ENCODE measurements around the gene ANXA2R. TPM values are rescaled to one million over a fixed set of nuclear protein-coding genes. Genes with fewer than 3 reads are reported as not detected.

ANXA2R gene
- total and polyA plus RNA-seq, 2 of the 13 experiments (the other 11 are each of a cell fraction or from before 2014, with no cell fraction given): 0.95 to 1.3 TPM

GRCh38 chr5:43042626-43043399, 2.7 kb upstream of the ANXA2R start (continued):
- TF ChIP-seq, protein P1, sequence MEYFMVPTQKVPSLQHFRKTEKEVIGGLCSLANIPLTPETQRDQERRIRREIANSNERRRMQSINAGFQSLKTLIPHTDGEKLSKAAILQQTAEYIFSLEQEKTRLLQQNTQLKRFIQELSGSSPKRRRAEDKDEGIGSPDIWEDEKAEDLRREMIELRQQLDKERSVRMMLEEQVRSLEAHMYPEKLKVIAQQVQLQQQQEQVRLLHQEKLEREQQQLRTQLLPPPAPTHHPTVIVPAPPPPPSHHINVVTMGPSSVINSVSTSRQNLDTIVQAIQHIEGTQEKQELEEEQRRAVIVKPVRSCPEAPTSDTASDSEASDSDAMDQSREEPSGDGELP (IDR thresholded peaks at IDR 0.05; ENCODE audit: borderline replicate concordance, low read depth): peak; percentile 61; the same call in 1 of the 2 replicates
- TF ChIP-seq CERS6 (CRISPR knock-in tag; IDR thresholded peaks at IDR 0.05) (no peak), MBNL3 (CRISPR knock-in tag; conservative IDR thresholded peaks at IDR 0.05) (no peak), ZNF24 (IDR thresholded peaks at IDR 0.05) (no peak), ZNF776 (CRISPR knock-in tag; IDR thresholded peaks at IDR 0.05) (0 out of 2 replicates have a peak, but pooled peaks have one; percentile 42), CREM (IDR thresholded peaks at IDR 0.05) (no peak), CREM (CRISPR knock-in tag; IDR thresholded peaks at IDR 0.05) (no peak), RARA (CRISPR knock-in tag; IDR thresholded peaks at IDR 0.05) (no peak), HNF4G (IDR thresholded peaks at IDR 0.05; ENCODE audit: borderline replicate concordance, low read depth, low read length) (no peak), HNF4G (CRISPR knock-in tag; IDR thresholded peaks at IDR 0.05; ENCODE audit: borderline replicate concordance, low read depth) (no peak), SAFB2 (CRISPR knock-in tag; IDR thresholded peaks at IDR 0.05; ENCODE audit: borderline replicate concordance, low read depth) (no peak), ZBTB21 (CRISPR knock-in tag; IDR thresholded peaks at IDR 0.05) (no peak), NCOA2 (CRISPR knock-in tag; IDR thresholded peaks at IDR 0.05) (0 out of 2 replicates have a peak, but pooled peaks have one; percentile 6), SYNCRIP (IDR thresholded peaks at IDR 0.05; ENCODE audit: insufficient read depth, low read depth, low read length) (no peak), RBAK (CRISPR knock-in tag; IDR thresholded peaks at IDR 0.05) (no peak; the same call in 1 of the 2 replicates), MIER2 (CRISPR knock-in tag; IDR thresholded peaks at IDR 0.05) (no peak), ZNF501 (CRISPR knock-in tag; IDR thresholded peaks at IDR 0.05) (peak; percentile 10; the same call in 1 of the 2 replicates), ZNF747 (CRISPR knock-in tag; IDR thresholded peaks at IDR 0.05; ENCODE audit: borderline replicate concordance) (no peak; the same call in none of the 2 replicates), PRMT3 (CRISPR knock-in tag; IDR thresholded peaks at IDR 0.05; ENCODE audit: borderline replicate concordance, low read depth) (no peak), ZNF484 (CRISPR knock-in tag; IDR thresholded peaks at IDR 0.05; ENCODE audit: borderline replicate concordance, low read depth) (no peak), ZNF761 (CRISPR knock-in tag; conservative IDR thresholded peaks at IDR 0.05) (no peak)
- TF ChIP-seq, protein P2, sequence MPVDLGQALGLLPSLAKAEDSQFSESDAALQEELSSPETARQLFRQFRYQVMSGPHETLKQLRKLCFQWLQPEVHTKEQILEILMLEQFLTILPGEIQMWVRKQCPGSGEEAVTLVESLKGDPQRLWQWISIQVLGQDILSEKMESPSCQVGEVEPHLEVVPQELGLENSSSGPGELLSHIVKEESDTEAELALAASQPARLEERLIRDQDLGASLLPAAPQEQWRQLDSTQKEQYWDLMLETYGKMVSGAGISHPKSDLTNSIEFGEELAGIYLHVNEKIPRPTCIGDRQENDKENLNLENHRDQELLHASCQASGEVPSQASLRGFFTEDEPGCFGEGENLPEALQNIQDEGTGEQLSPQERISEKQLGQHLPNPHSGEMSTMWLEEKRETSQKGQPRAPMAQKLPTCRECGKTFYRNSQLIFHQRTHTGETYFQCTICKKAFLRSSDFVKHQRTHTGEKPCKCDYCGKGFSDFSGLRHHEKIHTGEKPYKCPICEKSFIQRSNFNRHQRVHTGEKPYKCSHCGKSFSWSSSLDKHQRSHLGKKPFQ (CRISPR knock-in tag; IDR thresholded peaks at IDR 0.05; ENCODE audit: insufficient replicate concordance): no peak
- TF ChIP-seq, protein P3, sequence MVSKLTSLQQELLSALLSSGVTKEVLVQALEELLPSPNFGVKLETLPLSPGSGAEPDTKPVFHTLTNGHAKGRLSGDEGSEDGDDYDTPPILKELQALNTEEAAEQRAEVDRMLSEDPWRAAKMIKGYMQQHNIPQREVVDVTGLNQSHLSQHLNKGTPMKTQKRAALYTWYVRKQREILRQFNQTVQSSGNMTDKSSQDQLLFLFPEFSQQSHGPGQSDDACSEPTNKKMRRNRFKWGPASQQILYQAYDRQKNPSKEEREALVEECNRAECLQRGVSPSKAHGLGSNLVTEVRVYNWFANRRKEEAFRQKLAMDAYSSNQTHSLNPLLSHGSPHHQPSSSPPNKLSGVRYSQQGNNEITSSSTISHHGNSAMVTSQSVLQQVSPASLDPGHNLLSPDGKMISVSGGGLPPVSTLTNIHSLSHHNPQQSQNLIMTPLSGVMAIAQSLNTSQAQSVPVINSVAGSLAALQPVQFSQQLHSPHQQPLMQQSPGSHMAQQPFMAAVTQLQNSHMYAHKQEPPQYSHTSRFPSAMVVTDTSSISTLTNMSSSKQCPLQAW (CRISPR knock-in tag; IDR thresholded peaks at IDR 0.05): peak; percentile 47; the same call in 1 of the 2 replicates
- TF ChIP-seq, protein P4, sequence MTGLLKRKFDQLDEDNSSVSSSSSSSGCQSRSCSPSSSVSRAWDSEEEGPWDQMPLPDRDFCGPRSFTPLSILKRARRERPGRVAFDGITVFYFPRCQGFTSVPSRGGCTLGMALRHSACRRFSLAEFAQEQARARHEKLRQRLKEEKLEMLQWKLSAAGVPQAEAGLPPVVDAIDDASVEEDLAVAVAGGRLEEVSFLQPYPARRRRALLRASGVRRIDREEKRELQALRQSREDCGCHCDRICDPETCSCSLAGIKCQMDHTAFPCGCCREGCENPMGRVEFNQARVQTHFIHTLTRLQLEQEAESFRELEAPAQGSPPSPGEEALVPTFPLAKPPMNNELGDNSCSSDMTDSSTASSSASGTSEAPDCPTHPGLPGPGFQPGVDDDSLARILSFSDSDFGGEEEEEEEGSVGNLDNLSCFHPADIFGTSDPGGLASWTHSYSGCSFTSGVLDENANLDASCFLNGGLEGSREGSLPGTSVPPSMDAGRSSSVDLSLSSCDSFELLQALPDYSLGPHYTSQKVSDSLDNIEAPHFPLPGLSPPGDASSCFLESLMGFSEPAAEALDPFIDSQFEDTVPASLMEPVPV (CRISPR knock-in tag; IDR thresholded peaks at IDR 0.05): no peak
